ENCODE results near the gene IFRD2. TPM values are rescaled to one million over a fixed set of nuclear protein-coding genes. Genes with fewer than 3 reads are reported as not detected.
A peak's percentile ranks its signal among the peaks of the same experiment; 100 is the strongest.

IFRD2 gene
- total and polyA plus RNA-seq, 2 of the 13 experiments (the other 11 are each of a cell fraction or from before 2014, with no cell fraction given) = 32.8 to 96.1 TPM

GRCh38 chr3:50264964-50265485 is 27.2 kb downstream of the IFRD2 start (continued):
- TF ChIP-seq ZHX2 (IDR thresholded peaks at IDR 0.05; ENCODE audit: low read depth) = no peak
- no peak for TF ChIP-seq ZHX2 (CRISPR knock-in tag; IDR thresholded peaks at IDR 0.05; ENCODE audit: borderline replicate concordance)
- TF ChIP-seq ZFP41 (CRISPR knock-in tag; IDR thresholded peaks at IDR 0.05; ENCODE audit: borderline replicate concordance) = no peak
- TF ChIP-seq BRCA1 (CRISPR knock-in tag; IDR thresholded peaks at IDR 0.05) = no peak
- TF ChIP-seq LCORL (IDR thresholded peaks at IDR 0.05) = no peak
- TF ChIP-seq LCORL (CRISPR knock-in tag; IDR thresholded peaks at IDR 0.05) = peak; percentile 11; the same call in 1 of the 2 replicates
- TF ChIP-seq ZZZ3 (CRISPR knock-in tag; IDR thresholded peaks at IDR 0.05; ENCODE audit: borderline replicate concordance) = no peak
- TF ChIP-seq ONECUT2 (CRISPR knock-in tag; IDR thresholded peaks at IDR 0.05) = no peak
- TF ChIP-seq ISX (CRISPR knock-in tag; conservative IDR thresholded peaks at IDR 0.05) = no peak
- no peak for TF ChIP-seq PRDM15 (CRISPR knock-in tag; IDR thresholded peaks at IDR 0.05)
- no peak for TF ChIP-seq NFKBIZ (CRISPR knock-in tag; IDR thresholded peaks at IDR 0.05)
- no peak for TF ChIP-seq ZNF136 (CRISPR knock-in tag; IDR thresholded peaks at IDR 0.05; ENCODE audit: low read depth)
- TF ChIP-seq CREM (IDR thresholded peaks at IDR 0.05) = no peak
- TF ChIP-seq CREM (CRISPR knock-in tag; IDR thresholded peaks at IDR 0.05) = no peak
- TF ChIP-seq ZNF331 (CRISPR knock-in tag; IDR thresholded peaks at IDR 0.05) = no peak
- no peak for TF ChIP-seq ZNF160 (CRISPR knock-in tag; IDR thresholded peaks at IDR 0.05)
- TF ChIP-seq BORCS8-MEF2B (CRISPR knock-in tag; IDR thresholded peaks at IDR 0.05) = no peak
- TF ChIP-seq ZNF280B (CRISPR knock-in tag; IDR thresholded peaks at IDR 0.05; ENCODE audit: borderline replicate concordance) = peak; percentile 48; the same call in 1 of the 2 replicates
- TF ChIP-seq ZNF234 (CRISPR knock-in tag; conservative IDR thresholded peaks at IDR 0.05) = no peak

All from HepG2 (cell line).